K562 (cell line): ENCODE results near the gene AKR1A1.

Source experiments
- CBX3 ChIP-seq, 2 experiments: IDR thresholded peaks; 1 replicate in 1 of 2; 2 replicates in 1 of 2; pipeline ENCODE4 v1.6.1; 2012; ENCODE audit warnings: inconsistent platforms in 2 of 2, low read length in 2 of 2, borderline replicate concordance in 1 of 2, control low read depth in 1 of 2
- HCFC1 ChIP-seq: IDR thresholded peaks from 2 replicates; pipeline ENCODE4 v1.6.1; 2012; ENCODE audit warnings: low read depth, low read length, improper control_type of control experiment
- MAFK ChIP-seq: IDR thresholded peaks from 2 replicates; pipeline ENCODE4 v1.6.1; 2011; ENCODE audit warnings: low read length, improper control_type of control experiment
- SREBF2 ChIP-seq: sonication (generic); formaldehyde crosslinking; IDR thresholded peaks from 2 replicates; pipeline ENCODE4 v1.4.0; 2020; ENCODE audit warnings: mild to moderate bottlenecking, missing genetic modification reagents

DNA sequence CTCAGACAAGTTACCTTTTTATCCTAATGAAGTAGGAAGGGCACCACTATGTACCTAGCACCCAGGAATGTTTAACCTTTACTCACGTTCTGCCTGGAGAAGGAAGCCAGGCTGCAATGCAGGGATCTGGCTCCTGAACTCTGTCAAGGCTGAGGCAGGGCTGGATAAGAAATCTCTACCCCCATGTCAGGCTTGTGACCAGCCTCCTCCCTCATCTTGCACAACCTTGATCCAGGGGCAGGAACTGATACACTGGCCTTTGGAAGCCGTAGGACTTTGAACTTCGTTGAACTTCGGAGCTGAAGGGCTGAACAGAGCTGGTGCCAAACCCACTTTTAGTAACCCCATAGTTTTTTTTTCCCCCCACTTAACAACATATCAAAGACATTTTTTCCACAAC, 8.0 kb upstream of the AKR1A1 start:
- TF ChIP-seq SREBF2 (CRISPR knock-in tag): no peak
- TF ChIP-seq CBX3 (IDR thresholded peaks at IDR 0.05; ENCODE audit: borderline replicate concordance in 1 of 2, low read length in 2 of 2): no peak
- TF ChIP-seq HCFC1: no peak
- TF ChIP-seq MAFK: no peak
